Measurements from ENCODE around the gene TRPC5OS.

TRPC5OS gene

GRCh38 chrX:111896148-111896547 lies 20.2 kb downstream of the TRPC5OS start:
- no peak for DNase-seq (ENCODE audit: low spot score)

DNA sequence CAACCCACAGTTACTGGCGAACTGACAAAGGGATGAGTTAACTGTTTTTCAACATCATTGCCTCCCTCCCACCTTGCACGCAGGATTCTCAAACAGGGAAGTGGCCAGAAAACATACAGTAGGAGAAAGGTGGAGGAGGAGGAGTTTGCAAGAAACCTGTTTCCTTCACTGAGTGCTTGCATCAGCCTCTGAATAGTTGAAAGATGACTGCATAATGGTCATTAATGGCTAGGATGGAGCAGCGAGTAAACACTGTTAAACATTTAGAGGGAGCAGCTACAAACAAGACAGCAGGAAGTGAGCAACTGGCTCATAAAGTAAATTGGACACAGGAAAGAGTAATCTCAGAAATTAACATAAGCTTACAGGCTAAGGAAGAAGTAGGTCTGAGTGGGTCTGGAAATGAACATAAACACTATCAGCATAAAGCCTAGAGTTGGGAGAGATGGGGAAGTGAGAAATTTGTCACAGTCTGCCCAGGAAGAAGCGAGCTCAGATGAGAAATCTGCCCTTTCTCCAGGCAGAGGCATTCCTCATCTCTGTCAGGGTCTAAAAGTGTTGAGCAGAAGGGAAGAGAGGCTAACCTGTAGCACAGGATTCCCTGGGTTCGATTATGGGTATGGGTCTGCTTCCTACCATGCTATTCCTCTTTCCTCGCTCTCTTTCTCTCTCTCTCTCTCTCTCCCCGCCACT lies 38.6 kb downstream of the TRPC5OS start:
- no peak for DNase-seq (ENCODE audit: low spot score)

GRCh38 chrX:111917591-111917990 lies 41.6 kb downstream of the TRPC5OS start:
- DNase-seq (ENCODE audit: low spot score): no peak

DNA sequence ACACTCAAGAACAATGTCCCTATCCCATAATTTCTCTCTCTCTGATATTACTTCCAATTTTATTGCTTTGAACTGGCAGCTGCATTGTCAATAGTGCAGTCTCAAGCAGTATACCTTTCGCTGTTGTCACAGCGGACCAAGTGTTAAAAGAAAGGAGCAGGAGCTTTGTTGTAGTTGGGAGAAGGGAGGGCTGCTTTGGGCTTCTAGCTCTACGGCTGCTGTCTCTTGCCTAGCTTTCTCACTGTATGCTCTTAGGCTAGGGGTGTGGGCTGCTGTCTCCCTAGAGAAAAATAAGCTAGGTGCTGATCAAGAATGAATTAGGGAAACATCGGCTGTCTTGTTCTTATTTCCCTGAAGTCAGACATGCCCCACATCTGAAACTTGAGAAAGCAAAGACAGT lies 52.5 kb downstream of the TRPC5OS start:
- DNase-seq (ENCODE audit: low spot score): no peak

Measured in left forelimb (tissue), 1 donor.